NCI-H446 treated with DMSO at 0.1 percent for 48 hours (cell line): ENCODE results near the gene CYBC1.
A peak's percentile ranks its signal among the peaks of the same experiment; 100 is the strongest.
"Not testable (repeated sequence)": the region's sequence is repeated elsewhere in the genome, so short reads cannot be mapped to it uniquely, and the experiment has no call there.

ENCODE experiments used
- DNase-seq: peaks from one replicate; lab custom pipeline; 2025; lab: John Stamatoyannopoulos, UW

Gene CYBC1

DNA sequence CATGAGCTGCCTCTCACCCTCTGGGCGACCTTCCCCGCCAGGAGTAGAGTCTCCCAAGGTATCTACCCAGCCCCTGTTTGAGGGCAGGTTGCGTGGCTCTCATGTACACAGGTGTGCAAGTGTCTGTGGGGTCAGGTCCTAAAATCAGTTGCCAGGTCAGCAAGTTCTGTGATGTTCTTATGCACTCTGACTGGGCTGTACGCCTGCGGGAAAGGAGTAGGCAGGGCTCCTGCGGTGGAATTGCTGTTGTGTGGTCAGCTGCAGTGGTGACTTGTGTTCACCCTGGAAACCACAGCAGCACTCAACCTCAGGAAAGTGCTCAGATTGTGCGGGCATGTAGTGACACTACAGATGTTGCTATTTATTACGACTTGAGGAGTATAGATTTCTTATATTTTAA, 27.4 kb upstream of the CYBC1 start:
- DNase-seq, result no peak

DNA sequence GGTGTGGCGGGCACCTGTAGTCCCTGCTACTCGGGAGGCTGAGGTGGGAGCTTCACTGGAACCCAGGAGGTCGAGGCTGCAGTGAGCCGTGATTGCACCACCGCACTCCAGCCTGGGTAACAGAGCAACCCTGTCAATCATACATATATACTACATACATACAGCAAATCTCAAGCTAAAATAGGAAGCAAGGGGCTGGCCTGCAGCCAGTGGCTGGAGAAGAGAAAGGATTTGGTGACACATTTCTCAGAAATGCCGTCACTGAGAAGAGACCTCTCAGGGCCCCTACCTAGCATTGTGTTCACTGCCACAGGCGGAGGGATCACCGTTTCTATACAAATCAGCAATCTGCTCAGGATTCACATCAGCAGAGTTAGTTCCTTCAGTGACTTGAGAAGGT, 24.9 kb upstream of the CYBC1 start:
- DNase-seq, result no peak

DNA sequence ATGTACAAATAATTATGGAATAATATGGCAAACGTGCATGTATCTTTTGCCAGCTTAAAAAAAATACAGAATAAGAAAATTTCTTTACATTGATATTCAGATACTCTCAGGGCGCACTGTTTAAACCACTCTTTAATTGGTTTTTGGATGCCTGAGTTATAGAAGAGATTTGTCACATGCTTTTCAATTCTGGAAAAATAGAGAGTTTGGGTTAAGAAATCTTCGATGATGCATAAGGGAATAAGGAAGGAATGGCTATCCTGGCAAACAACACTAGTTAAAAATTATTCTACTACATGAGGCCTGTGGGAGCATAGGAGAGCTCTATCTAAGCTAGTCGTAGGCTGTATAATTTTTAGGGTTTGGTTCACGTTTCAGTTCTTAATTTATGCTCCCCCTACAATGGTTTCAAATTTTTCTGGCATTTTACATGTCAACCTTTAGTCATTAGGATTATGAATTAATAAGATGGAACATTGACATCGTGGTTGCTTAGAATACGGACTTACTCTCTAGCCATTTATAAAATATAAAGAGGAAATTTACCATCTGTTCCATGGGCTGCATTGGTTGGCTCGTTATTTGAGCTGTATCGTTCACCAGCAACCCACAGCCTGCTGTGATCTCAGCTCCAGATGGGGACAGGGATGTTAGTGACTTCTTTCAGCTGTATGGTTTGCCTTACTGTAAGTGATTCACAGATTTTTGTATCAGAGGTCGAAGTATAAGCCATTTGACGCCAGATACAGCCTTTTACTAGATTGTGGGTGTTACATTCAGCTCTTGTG, 23.9 kb upstream of the CYBC1 start:
- DNase-seq, result no peak

DNA sequence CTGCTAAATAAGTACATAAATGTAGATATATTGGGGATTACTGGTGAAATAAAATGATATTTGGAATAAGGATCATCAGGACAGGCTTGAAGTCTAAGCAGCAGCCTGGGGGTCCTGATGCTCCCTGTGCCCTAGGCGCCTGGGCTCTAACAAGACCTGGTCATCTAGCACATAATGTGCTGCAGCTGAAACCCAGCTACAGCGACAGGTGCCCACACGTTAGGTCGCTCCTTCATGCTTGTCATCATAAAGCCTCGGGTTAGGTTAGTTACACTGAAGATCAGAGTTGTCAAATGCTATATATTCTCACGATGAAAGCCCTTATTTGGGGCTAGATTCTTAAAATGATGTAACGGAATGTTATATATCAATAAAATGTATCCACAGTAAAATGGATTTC, 19.5 kb upstream of the CYBC1 start:
- DNase-seq, result no peak

- no peak for DNase-seq
Measured at GRCh38 chr17:82468692-82469091, 18.1 kb upstream of the CYBC1 start.

- DNase-seq, result no peak
Measured at GRCh38 chr17:82465023-82465603, 14.6 kb upstream of the CYBC1 start.

- no peak for DNase-seq
Measured at GRCh38 chr17:82464567-82464929, 14.0 kb upstream of the CYBC1 start.

DNA sequence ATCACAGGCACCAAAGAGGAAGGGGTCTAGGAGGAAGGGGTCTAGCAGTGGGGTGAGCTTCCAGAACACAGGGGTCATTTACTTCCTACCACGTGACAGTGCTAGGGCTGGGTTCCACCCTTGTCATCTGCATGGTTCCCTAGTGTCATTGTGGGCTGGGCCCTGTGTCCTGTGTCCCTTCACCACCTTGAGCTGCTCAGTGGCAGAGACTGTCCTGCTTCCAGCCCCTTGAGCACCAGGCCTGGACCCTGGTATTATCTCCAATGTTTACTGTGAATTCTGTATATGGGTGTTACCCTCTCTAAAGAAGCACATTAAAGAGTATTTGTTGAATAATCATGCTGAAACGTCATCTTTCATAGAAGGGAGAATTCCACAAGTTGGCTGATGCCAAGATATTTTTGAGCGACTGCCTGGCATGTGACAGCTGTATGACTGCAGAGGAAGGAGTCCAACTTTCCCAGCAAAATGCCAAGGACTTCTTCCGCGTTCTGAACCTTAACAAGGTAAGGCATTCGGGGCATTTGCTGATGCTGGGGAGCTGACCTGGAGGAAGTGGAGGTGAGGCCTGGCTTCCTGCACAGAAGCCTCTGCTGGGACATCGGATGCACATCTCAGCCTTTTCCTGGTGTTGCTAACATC, 13.5 kb upstream of the CYBC1 start:
- DNase-seq, result no peak

DNA sequence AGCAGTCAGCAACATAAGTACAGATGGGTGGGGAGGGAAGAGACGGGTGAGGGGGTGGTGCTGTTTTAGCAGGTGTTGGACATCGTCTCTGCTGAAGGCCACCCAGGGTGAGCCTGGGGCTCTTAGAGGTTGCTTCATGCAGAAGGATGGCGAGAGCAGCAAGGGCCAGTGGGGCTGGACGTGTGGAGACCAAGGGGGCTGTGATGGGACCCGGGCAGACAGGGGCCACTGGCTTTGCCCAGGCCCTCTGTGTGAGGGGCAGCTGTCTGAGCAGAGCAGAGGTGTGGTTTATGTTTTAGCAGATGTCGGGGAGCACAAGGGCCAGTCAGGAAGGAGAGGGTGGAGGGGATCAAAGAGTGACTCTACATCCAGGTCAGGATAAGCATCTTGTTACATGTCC, 12.8 kb upstream of the CYBC1 start:
- no peak for DNase-seq

GRCh38 chr17:82461827-82462524, 11.4 kb upstream of the CYBC1 start:
- DNase-seq, result no peak

GRCh38 chr17:82459936-82460335, 9.4 kb upstream of the CYBC1 start:
- not testable (repeated sequence) for DNase-seq

DNA sequence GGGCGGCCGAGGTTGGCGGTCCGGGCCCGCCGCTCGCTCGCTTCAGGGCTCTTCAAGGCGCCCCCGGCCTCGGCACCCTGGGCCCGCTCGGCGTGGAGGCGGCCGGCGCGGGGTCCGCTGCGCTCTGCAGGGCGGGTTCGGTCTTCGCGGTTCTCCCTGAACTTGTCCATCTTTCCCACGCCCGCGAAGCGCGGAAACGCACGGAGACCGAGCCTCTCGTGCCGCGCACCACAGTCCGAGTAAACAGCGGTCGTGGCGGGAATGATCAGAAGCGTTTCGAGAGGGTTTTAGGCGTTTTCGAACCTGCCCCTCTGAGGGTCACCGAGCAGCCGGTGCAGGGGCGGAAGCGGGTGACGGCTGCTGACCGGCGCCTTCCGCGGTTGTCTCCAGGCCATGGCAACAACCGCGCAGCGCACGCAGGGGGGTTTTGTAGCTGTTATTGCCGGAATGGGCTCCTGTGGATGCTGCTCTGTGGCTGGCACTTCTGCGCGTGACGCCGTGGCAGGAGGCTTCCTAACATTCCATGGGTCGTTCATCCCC, 8.4 kb upstream of the CYBC1 start:
- DNase-seq, result no peak

DNA sequence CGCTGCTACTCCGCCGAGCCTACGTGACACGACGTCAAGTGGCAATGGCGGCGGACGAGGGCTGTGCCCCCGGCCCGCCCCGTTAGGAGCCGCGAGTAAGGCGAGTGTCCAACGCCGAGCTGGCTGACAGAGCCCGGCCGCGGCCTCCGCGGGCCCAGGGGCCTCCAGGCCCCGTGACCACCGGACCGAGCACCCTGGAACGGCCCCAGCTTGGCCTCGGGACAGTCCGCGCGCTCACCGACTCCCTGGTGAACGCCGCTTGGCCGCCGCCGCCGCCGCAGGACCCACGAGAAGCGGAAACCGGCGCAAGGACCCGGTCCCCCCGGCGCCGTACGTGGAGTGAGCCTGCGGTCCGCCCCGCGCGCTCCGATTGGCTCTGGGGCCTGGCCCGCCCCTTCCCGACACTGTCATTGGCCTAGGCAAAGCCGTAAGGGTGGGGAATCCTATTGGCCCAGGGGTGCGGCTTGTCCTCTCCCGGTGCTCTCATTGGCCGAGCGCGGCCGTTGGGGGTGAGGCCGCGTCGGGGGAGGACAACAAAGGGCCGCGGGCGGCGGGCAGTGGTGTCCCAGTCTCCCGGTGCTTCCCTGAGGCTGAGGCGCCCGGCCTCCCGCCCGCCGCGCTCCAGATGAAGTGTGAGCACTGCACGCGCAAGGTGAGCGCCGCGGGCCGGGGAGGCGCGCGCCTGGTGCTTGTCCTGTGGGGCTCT, 7.8 kb upstream of the CYBC1 start, which contains the start of gene NARF:
Gene NARF (plus strand): TSS at position 563 of the 706 bp plus-strand sequence. CDS start 63 bp downstream, at position 626.
- peak; percentile 99 for DNase-seq

DNA sequence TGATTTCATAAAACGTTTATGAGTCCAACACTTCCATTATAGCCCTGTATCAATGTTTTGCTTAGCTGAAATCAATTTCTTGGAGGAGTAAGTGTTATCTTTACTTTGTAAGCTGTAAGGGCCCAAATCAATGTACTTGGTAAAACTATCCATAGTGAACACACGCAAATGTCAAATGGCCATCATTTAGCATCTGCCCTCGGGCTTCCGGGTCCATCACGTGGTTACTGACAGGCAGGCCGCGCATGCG, 7.3 kb upstream of the CYBC1 start:
- no peak for DNase-seq

DNA sequence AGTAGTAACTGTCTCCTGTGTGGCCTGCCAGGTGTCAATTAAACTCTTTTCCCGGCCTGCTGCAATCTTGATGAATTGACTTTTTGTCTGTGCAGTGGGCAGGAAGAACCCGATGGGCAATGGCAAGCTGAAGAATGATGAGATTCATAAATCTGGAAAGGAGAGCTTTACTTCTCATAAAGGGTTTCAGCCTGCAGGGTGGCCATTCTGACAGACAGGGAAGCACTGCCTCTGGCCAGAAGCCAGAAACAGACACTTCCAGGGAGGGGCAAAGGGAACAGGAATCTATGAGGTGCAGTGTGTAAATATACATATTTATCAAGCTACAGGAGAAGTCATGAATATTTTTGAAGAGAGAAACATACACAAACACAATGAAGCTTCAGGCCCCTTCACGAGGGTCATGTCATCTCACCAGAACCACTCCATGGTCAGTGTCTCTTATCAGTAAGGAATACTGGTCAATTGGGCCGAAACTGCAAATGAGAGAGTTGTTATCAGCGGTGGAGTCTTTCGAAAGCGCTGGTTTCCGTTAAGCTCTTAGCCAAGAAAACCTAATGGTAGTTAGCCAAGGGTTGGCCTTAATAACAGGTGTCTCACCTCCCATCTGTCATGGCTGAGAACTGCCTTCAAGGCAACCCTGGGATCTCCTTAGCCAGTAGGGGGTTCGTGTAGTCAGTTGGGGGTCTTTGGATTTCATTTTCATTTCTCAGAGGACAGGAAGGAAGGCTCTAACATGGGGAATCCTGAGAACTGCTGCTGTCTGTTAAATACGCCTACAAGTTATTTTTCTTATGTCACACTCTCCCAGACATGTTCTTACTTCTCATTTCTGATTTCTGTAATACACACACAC, 6.7 kb upstream of the CYBC1 start:
- DNase-seq, result no peak

GRCh38 chr17:82453706-82454105, 3.2 kb upstream of the CYBC1 start:
- not testable (repeated sequence) for DNase-seq

GRCh38 chr17:82453151-82453550, 2.6 kb upstream of the CYBC1 start:
- not testable (repeated sequence) for DNase-seq

DNA sequence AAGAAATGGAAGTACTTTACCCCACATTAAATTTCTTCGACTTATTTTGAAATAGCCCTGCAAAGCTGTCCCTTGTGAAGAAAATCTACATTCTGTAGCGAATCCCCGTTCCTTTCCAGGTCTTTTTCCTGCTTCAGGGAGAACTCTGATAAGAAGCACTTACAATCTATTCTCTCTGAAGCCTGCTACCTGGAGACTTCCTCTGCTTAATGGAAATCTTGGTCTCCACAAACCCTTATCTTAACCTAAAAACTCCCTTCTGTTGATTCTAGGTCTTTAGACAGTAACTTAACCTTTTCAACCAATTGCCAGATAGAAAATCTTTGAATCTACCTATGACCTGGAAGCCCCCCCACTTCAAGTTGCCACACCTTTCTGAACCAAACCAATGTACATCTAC, 1.6 kb upstream of the CYBC1 start:
- DNase-seq, result no peak

- no peak for DNase-seq
Measured at GRCh38 chr17:82449883-82450356, 632 bp downstream of the CYBC1 start.

DNA sequence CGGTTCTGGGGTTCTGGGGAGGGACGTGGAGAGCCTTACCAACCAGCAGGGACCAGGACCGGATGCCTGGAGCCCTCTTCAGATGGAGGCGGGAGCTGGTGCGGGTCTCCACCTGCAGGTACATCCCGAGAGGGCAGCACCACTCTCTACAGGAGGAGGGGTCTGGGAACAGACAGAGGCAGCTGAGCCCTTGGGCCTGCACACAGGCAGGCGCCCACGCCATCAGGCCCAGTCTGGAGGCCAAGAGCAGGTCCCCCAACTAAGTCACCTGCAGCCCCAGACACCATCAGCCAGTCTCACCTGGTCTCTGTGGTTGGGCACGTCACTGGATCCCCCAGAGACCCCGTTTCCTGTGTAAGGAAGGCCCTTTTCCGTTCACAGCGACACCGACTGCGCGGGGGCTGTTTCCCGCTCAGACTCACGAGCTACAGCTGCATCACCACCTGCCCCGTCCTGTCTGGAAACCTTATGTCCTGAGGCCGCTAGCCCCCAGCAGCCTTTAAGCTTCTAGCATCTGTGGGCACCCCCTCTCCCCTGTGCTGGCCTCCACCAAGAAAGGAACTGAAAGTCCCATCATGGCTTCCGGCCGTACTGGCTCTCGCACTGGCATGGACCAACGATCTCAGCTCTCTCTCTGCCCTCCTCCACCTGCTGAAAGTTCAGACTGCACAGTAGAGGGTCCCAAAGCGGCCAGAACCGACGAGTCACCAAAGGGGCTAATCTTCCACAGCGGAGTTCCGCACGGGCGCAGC, 1.2 kb downstream of the CYBC1 start:
- DNase-seq, result no peak
